Measurements from ENCODE around the gene SMOC1.

DNA sequence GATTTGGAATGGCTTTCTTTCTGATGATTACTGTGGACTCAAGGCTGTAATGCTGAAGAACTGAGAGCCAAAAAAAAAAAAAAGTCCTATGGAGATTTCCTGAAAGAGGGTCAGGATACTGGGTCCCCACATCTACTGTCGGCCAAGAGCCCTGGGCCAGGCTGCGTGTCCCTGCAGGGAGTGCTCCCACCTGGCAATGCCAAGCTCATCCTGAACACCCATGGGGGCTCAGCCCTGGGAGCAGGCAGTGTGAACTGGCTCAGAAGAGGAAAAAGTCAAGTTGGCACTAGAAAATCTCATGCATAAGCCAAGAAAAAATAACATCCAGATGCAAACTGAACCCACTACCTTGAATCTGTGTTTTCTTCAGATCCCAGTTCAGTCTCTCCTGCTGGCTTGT, 35.0 kb upstream of the SMOC1 start:
- TF ChIP-seq, protein P1, sequence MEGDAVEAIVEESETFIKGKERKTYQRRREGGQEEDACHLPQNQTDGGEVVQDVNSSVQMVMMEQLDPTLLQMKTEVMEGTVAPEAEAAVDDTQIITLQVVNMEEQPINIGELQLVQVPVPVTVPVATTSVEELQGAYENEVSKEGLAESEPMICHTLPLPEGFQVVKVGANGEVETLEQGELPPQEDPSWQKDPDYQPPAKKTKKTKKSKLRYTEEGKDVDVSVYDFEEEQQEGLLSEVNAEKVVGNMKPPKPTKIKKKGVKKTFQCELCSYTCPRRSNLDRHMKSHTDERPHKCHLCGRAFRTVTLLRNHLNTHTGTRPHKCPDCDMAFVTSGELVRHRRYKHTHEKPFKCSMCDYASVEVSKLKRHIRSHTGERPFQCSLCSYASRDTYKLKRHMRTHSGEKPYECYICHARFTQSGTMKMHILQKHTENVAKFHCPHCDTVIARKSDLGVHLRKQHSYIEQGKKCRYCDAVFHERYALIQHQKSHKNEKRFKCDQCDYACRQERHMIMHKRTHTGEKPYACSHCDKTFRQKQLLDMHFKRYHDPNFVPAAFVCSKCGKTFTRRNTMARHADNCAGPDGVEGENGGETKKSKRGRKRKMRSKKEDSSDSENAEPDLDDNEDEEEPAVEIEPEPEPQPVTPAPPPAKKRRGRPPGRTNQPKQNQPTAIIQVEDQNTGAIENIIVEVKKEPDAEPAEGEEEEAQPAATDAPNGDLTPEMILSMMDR (IDR thresholded peaks at IDR 0.05), result no peak
- TF ChIP-seq EZH2 (IDR thresholded peaks at IDR 0.05), result no peak
- no peak for TF ChIP-seq EZH2phosphoT487 (IDR thresholded peaks at IDR 0.05)
